Activated T-helper 17 cell treated with anti-CD3 and anti-CD28 coated beads, Interleukin-2, amount 50 U/mL, for 72 hours (primary cell): ENCODE measurements around the gene KDELR1. TPM values are rescaled to one million over a fixed set of nuclear protein-coding genes. Genes with fewer than 3 reads are reported as not detected.

Source experiments
- ATAC-seq: fragments of 150-1000 bp; cut with Tn5 transposase; replicated peaks from 2 replicates; pipeline ENCODE4 v1.10.0; 2021; ENCODE audit warnings: mild to moderate bottlenecking, moderate library complexity
- H3K27ac Mint-ChIP-seq: one replicate; pipeline ENCODE4 v1.8.0; 2022; ENCODE audit warnings: mixed read lengths
- H3K27me3 Mint-ChIP-seq: one replicate; pipeline ENCODE4 v1.8.0; 2022; ENCODE audit warnings: mixed read lengths
- H3K36me3 Mint-ChIP-seq: one replicate; pipeline ENCODE4 v1.8.0; 2022; ENCODE audit warnings: low read depth, mild to moderate bottlenecking, mixed read lengths
- H3K4me1 Mint-ChIP-seq: one replicate; pipeline ENCODE4 v1.8.0; 2022; ENCODE audit warnings: mixed read lengths
- H3K4me3 Mint-ChIP-seq: one replicate; pipeline ENCODE4 v1.8.0; 2022; ENCODE audit warnings: mild to moderate bottlenecking, mixed read lengths
- H3K9me3 Mint-ChIP-seq: one replicate; pipeline ENCODE4 v1.8.0; 2022; ENCODE audit warnings: mixed read lengths
- total RNA-seq, 2 donors: library from RNA; stranded (reverse); gene quantifications; one replicate each; pipeline ENCODE4 v1.2.3, GENCODE V29; 2022

KDELR1 gene
- total RNA-seq, 2 donors from 2014 or later, result 73.8 to 97.0 TPM

DNA sequence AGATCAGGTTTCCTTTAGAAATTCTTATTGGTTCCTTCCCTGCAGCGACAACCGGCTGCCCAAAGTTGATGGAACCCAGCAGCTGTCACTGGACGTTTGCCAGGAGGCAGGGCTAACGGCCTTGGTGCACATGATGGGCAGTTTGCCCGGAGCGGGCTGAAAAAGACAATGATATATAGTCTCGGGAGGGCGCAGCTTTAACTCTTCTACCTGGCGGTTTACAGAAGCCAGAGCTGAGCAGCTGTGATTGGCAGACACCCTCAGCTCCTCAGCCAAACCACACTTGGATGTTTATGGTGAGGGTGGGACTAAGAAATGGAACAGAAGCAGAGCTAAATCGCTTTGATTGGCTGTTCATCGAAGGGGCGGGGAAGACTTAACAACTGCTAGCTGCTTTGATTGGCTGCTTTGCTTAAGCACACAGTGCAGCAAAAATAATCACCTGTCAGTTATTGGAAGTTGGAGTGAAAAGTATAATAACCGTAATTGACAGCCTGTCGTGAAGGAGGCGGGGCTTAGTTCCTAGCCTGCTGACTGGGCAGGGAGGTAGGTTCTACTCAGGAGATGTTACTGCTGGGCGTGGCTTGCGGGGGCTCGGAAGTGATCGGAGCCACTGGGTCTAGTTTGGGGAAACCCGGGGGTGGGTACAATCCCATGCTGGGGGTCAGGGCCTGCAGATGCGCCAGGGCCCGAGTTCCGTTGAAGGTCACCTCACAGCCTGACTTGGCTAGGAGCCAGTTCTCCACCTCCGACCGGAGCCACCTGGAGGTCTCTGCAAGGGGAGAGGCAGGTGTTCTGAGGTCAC, 58.5 kb downstream of the KDELR1 start:
- Mint-ChIP-seq H3K36me3 (peaks cover 57% of the 10 kb centered on the region), H3K27me3 (no peaks in the 10 kb centered on the region), H3K4me1 (peaks cover 28% of the 10 kb centered on the region), H3K4me3 (peak overlapping the region; percentile 91), H3K27ac (peak overlapping the region; percentile 94), H3K9me3 (no peaks in the 10 kb centered on the region)
- peak; percentile 82 for ATAC-seq

Other genes starting within 250 kb of the KDELR1 start
- gene LIG1, start 221.2 kb downstream of the KDELR1 start, total RNA-seq, result 100 to 1,000 TPM; 154 to 206 TPM
- 10 to 100 TPM in 1 of 2 donors, 1 to 10 TPM in 1; 9.9 to 11.3 TPM for gene ZSWIM9, start 220.9 kb downstream of the KDELR1 start, total RNA-seq
- 100 to 1,000 TPM; 161 to 244 TPM for gene CARD8, start 135.6 kb downstream of the KDELR1 start, total RNA-seq
- gene ZNF114, start 121.5 kb downstream of the KDELR1 start, total RNA-seq, result 1 to 10 TPM in 1 of 2 donors, not detected in 1; 1.4 TPM
- gene EMP3, start 66.0 kb downstream of the KDELR1 start, total RNA-seq, result 100 to 1,000 TPM; 190 to 192 TPM
- 10 to 100 TPM; 20.5 to 33.7 TPM for gene TMEM143, start 27.6 kb downstream of the KDELR1 start, total RNA-seq
- gene SYNGR4, start 27.2 kb downstream of the KDELR1 start, total RNA-seq, result not detected
- 1 to 10 TPM in 1 of 2 donors, under 1 TPM in 1; 0.28 to 1.2 TPM for gene GRIN2D, start 2.1 kb upstream of the KDELR1 start, total RNA-seq
- gene GRWD1, start 54.4 kb upstream of the KDELR1 start, total RNA-seq, result 10 to 100 TPM; 34.9 to 72.9 TPM
- 1 to 10 TPM; 1.7 to 2.1 TPM for gene KCNJ14, start 64.0 kb upstream of the KDELR1 start, total RNA-seq
- gene CYTH2, start 77.8 kb upstream of the KDELR1 start, total RNA-seq, result 10 to 100 TPM; 30.6 to 35.4 TPM
- 1 to 10 TPM; 3.8 to 5.9 TPM for gene LMTK3, start 120.3 kb upstream of the KDELR1 start, total RNA-seq
- gene SULT2B1, start 160.6 kb upstream of the KDELR1 start, total RNA-seq, result not detected
- not detected for gene SPACA4, start 215.2 kb upstream of the KDELR1 start, total RNA-seq
- 1 to 10 TPM; 4.6 to 8.6 TPM for gene FAM83E, start 223.5 kb upstream of the KDELR1 start, total RNA-seq
- gene RPL18, start 227.6 kb upstream of the KDELR1 start, total RNA-seq, result 1,000 to 10,000 TPM; 1,785 to 2,369 TPM
- 10 to 100 TPM; 31.3 to 49.3 TPM for gene SPHK2, start 228.0 kb upstream of the KDELR1 start, total RNA-seq
- gene DBP, start 245.8 kb upstream of the KDELR1 start, total RNA-seq, result 1 to 10 TPM; 5.3 to 9.3 TPM